ENCODE results near the gene COASY. TPM values are rescaled to one million over a fixed set of nuclear protein-coding genes. Genes with fewer than 3 reads are reported as not detected.

COASY gene
- total RNA-seq, 6 experiments from 2014 or later, result 48.1 to 70.5 (median 60.9) TPM

- Histone ChIP-seq H3K27me3 (no peaks in the 10 kb centered on the region), H3K4me3 (no peak overlapping the region), H3K27ac (peak overlapping the region in 1 of 3 donors; percentile 72), H3K4me1 (peaks cover 0 to 23% (median 4%) of the 10 kb centered on the region in 4 donors), H3K9me3 (no peaks in the 10 kb centered on the region), H3K36me3 (peaks cover 0 to 21% (median 3%) of the 10 kb centered on the region in 4 donors)
- intact Hi-C loops (cut with DNase I), result loop anchor here in 1 of 2 donors (5.0 to 10.0 kb wide), 2 partner anchors 92 to 189 kb away; partner anchors contain the start of gene CAVIN1
- no peak for ATAC-seq
- no CpG with 5 or more reads among the region's 11 CpGs for WGBS (ENCODE audit: insufficient coverage, low coverage, low lambda C conversion rate, missing lambda C conversion rate)
- no peak for DNase-seq
- TF ChIP-seq CTCF (IDR thresholded peaks at IDR 0.05) (no peak), POLR2A (IDR thresholded peaks at IDR 0.05) (no peak)
These were observed 47.7 kb upstream of the COASY start for GRCh38 chr17:42514279-42514678.

- Histone ChIP-seq H3K27ac (no peak overlapping the region), H3K4me1 (peaks cover 0 to 29% (median 10%) of the 10 kb centered on the region in 4 donors)
- ATAC-seq, result no peak
These were observed 47.1 kb upstream of the COASY start for GRCh38 chr17:42514867-42515266.

GRCh38 chr17:42517516-42517915 lies 44.4 kb upstream of the COASY start:
- intact Hi-C loops (cut with DNase I), result loop anchor here (5.0 to 10.0 kb wide), 2 partner anchors 100 to 193 kb away; no protein-coding TSS in a partner anchor

More at GRCh38 chr17:42514867-42515266, 47.1 kb upstream of the COASY start:
- H3K9me3 ChIP-seq, result no peaks in the 10 kb centered on the region
- no peak for TF ChIP-seq POLR2A (IDR thresholded peaks at IDR 0.05)
- TF ChIP-seq CTCF (IDR thresholded peaks at IDR 0.05), result no peak
- DNase-seq, result no peak
- no peak overlapping the region for H3K4me3 ChIP-seq
- peaks cover 0 to 18% (median 3%) of the 10 kb centered on the region in 4 donors for H3K36me3 ChIP-seq
- intact Hi-C loops (cut with DNase I), result loop anchor here (5.0 to 10.0 kb wide), 3 partner anchors 93 to 190 kb away; partner anchors contain the start of gene CAVIN1 (in 1 of the 2)
- no peaks in the 10 kb centered on the region for H3K27me3 ChIP-seq
- WGBS (ENCODE audit: insufficient coverage, low coverage, low lambda C conversion rate, missing lambda C conversion rate), result 100% methylated on average over 5 of the region's 8 CpGs

GRCh38 chr17:42518046-42518754 lies 43.7 kb upstream of the COASY start:
- H3K27me3 ChIP-seq, result no peaks in the 10 kb centered on the region
- H3K9me3 ChIP-seq, result no peaks in the 10 kb centered on the region
- intact Hi-C loops (cut with DNase I), result loop anchor here (5.0 to 10.0 kb wide), 2 partner anchors 101 to 193 kb away; no protein-coding TSS in a partner anchor
- WGBS (ENCODE audit: insufficient coverage, low coverage, low lambda C conversion rate, missing lambda C conversion rate), result 51% methylated on average over 3 of the region's 9 CpGs
- TF ChIP-seq CTCF (IDR thresholded peaks at IDR 0.05), result no peak
- TF ChIP-seq POLR2A (IDR thresholded peaks at IDR 0.05), result no peak
- peak; percentile 24 to 45 (median 38) for ATAC-seq
- H3K4me3 ChIP-seq, result no peak overlapping the region
- H3K27ac ChIP-seq, result peak overlapping the region; percentile 89 to 93 (median 92)
- peaks cover 0 to 15% (median 3%) of the 10 kb centered on the region in 4 donors for H3K36me3 ChIP-seq
- peak in 1 of 3 donors; percentile 74 for DNase-seq
- peaks cover 0 to 46% (median 13%) of the 10 kb centered on the region in 4 donors for H3K4me1 ChIP-seq

More at GRCh38 chr17:42517516-42517915, 44.4 kb upstream of the COASY start:
- Histone ChIP-seq H3K9me3 (no peaks in the 10 kb centered on the region), H3K27me3 (no peaks in the 10 kb centered on the region), H3K27ac (peak overlapping the region; percentile 89 to 93 (median 92)), H3K4me1 (peaks cover 0 to 44% (median 13%) of the 10 kb centered on the region in 4 donors), H3K36me3 (peaks cover 0 to 15% (median 3%) of the 10 kb centered on the region in 4 donors), H3K4me3 (no peak overlapping the region)
- TF ChIP-seq POLR2A (IDR thresholded peaks at IDR 0.05) (no peak), CTCF (IDR thresholded peaks at IDR 0.05) (peak; percentile 89 to 99 (median 95))
- ATAC-seq (peak; percentile 57 to 74 (median 67)), DNase-seq (peak; percentile 82 to 86 (median 83))
- WGBS (ENCODE audit: insufficient coverage, low coverage, low lambda C conversion rate, missing lambda C conversion rate), result 12% methylated on average over 6 of the region's 9 CpGs

Data from right lobe of liver (tissue), 6 donors.